HL-60 (cell line): ENCODE data around the gene SRP54.

Experiments
- TF ChIP-seq, protein P1 (sequence below): IDR thresholded peaks from one replicate; pipeline ENCODE4 v1.5.1; 2011; ENCODE audit warnings: low read length, control low read depth, inconsistent platforms; ENCODE audit not compliant: insufficient read depth
- TF ChIP-seq, protein P2 (sequence below): IDR thresholded peaks from 2 replicates; pipeline ENCODE4 v1.6.1; 2012; ENCODE audit warnings: low read depth; ENCODE audit not compliant: insufficient replicate concordance

DNA sequence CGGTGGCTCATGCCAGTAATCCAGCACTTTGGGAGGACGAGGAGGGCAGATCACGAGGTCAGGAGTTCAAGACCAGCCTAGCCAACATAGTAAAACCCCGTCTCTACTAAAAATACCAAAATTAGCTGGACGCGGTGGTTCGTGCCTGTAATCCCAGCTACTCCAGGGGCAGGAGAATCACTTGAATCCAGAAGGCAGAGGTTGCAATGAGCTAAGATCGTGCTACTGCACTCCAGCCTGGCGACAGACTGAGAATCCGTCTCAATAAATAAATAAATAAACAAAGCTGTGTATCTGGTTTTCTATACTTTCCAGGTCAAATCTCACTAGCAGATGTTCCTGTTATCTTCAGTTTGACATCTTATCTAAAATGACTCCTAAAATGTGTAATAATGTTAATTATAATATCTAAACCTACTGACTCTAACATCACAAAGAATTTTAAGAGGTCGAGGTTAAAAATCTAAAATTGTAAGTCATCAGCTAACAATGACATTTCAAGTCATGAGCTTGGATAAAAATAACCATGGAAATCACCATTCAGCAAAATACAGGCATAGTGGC lies 2.4 kb upstream of the SRP54 start:
- TF ChIP-seq, protein P1, sequence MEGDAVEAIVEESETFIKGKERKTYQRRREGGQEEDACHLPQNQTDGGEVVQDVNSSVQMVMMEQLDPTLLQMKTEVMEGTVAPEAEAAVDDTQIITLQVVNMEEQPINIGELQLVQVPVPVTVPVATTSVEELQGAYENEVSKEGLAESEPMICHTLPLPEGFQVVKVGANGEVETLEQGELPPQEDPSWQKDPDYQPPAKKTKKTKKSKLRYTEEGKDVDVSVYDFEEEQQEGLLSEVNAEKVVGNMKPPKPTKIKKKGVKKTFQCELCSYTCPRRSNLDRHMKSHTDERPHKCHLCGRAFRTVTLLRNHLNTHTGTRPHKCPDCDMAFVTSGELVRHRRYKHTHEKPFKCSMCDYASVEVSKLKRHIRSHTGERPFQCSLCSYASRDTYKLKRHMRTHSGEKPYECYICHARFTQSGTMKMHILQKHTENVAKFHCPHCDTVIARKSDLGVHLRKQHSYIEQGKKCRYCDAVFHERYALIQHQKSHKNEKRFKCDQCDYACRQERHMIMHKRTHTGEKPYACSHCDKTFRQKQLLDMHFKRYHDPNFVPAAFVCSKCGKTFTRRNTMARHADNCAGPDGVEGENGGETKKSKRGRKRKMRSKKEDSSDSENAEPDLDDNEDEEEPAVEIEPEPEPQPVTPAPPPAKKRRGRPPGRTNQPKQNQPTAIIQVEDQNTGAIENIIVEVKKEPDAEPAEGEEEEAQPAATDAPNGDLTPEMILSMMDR: no peak
- TF ChIP-seq, protein P2, sequence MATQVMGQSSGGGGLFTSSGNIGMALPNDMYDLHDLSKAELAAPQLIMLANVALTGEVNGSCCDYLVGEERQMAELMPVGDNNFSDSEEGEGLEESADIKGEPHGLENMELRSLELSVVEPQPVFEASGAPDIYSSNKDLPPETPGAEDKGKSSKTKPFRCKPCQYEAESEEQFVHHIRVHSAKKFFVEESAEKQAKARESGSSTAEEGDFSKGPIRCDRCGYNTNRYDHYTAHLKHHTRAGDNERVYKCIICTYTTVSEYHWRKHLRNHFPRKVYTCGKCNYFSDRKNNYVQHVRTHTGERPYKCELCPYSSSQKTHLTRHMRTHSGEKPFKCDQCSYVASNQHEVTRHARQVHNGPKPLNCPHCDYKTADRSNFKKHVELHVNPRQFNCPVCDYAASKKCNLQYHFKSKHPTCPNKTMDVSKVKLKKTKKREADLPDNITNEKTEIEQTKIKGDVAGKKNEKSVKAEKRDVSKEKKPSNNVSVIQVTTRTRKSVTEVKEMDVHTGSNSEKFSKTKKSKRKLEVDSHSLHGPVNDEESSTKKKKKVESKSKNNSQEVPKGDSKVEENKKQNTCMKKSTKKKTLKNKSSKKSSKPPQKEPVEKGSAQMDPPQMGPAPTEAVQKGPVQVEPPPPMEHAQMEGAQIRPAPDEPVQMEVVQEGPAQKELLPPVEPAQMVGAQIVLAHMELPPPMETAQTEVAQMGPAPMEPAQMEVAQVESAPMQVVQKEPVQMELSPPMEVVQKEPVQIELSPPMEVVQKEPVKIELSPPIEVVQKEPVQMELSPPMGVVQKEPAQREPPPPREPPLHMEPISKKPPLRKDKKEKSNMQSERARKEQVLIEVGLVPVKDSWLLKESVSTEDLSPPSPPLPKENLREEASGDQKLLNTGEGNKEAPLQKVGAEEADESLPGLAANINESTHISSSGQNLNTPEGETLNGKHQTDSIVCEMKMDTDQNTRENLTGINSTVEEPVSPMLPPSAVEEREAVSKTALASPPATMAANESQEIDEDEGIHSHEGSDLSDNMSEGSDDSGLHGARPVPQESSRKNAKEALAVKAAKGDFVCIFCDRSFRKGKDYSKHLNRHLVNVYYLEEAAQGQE: no peak
